SIG-M5 (cell line): Measurements from ENCODE around the gene SH3RF3.

Experiments
- DNase-seq: peaks from one replicate; lab custom pipeline; 2025; lab: John Stamatoyannopoulos, UW

Gene SH3RF3

DNA sequence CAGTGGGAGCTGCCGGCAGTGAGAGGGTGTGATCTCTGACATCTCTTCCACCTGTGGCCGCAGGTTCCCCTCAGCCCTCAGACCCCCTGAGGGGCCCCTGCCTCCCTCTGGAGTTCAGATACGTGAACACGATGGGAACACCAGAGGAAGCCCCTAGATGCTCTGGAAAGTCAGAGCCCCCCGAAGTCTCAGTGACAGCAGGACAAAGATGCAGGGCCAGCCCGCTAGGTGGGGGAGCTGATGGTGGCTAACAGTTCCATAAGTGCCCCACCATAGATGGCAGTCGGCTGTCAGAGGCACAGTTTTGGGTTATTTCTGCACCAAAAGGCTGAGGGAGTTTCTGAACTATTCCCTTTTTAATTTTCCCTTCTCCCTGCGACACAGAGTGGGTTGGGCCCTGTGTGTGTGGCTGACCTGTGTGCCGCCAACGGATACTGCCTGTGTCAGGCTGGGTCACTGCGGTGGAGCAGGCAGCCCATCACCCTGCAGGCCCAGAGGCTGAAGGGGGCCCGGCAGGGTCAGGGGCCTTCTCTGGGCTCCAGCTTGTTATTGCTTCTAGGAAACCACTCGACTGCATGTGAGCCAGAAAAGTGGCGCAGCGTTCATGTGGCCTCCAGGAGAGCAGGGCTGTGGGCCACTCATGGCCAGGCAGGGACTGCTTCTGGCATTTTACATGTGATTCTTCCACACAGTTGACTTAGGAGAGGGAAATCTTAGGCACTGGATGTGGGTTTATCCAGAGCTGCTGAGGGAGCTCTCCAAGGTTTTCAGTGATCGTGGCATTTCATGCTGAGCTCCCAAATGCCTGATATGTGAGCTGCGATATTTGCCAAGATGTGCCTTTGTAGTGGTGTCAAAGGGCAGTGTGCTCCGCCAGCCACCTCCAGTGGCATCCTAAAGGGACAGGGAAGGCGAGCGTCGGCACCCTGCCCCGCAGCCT, 225.1 kb downstream of the SH3RF3 start:
- DNase-seq, result no peak

DNA sequence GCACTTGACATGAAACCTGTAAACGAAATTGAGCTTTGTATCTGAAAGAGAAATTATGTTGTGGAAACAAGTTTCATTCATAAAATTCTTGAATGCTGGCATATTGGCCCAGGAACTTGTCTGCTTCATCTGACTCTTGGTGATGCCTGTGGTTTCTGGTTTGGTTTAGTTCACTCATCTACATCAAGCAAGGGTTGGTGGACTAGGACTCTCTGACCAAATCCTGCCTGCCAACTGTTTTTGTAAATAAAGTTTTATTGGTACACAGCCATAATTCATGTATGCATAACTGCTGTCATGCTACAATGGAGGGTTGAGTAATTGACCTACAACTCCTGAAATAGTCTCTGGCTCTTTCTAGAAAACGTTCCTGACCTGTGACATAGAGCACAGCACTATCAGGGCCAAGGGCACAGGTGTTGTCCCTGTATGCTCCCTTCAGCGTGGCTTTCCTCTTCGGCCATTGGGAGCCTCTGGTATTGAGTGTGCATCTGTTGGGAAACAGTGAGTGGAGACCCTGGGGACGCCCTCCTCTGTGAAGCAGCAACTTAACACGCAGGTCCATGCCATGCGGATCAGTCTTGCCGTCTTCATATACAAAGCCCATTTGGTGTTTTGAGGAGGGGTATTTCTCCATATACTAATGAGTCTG, 226.3 kb downstream of the SH3RF3 start:
- DNase-seq, result no peak

DNA sequence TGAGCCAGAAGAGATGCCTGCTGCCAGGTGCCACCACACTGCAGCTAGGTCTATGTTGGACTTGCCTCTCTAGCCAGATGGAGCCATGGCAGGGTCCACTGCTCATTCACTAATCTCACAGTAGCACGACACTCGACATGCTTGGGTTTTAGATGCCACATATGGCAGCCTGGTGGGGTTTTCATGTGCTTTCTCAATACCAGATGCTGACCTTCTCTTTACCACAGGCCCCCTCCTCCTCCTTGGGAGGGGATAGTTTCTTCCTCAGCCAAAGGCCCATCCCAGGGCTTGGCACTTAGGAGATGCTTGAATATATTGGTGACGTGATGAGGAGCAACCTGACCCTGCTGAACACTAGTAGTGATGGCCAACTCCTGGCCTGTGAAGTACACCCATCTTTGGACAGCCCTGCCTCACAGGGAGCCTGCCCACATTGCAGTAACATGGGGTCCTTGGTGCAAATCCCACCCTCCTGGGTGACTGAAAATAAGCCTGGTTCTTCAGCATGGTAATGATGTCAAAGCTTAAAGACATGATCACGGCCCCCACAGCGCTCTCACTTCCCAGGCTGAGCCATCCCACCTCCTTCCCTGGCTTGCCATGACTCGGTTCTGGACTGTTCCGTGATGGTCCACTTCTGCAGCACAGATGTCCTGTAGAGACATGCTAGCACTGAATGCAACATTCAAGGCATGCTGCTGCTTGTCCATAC, 227.5 kb downstream of the SH3RF3 start:
- no peak for DNase-seq

DNA sequence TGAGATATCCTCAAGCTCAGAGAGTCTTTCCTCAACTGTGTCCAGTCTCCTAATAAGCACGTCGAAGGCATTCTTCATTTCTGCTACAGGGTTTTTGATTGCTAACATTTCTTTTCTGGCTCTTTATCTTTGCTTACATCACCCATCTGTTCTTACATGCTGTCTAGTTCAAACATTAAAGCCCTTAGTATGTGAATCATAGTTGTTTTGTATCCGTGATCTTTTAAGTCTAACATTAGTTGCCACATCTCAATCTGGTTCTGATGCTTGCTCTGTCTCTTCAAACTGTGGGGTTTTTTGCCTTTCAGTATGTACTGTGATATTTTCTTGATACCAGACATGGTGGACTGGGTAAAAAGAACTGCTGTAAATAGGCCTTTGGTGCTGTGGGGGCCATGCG, 235.2 kb downstream of the SH3RF3 start:
- DNase-seq, result no peak

DNA sequence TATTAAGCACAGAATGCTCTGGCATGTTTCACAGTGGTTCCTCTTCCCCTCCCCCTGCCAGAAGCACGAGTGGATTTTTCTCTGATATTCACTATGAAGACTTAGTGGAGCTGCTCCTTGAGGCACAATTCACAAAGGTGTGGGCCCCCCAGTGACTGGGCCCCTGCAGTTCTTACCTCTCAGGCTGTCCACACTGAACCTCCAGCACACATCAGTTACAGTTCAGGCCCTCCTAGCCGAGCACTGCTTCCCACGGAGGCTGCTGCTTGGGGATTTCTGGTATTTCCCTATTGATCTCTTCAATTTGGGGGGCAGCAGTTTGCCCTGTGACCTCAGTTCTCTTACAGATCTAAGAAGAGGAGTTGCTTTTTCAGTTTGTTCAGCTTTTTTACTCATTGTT, 236.1 kb downstream of the SH3RF3 start:
- DNase-seq, result no peak

DNA sequence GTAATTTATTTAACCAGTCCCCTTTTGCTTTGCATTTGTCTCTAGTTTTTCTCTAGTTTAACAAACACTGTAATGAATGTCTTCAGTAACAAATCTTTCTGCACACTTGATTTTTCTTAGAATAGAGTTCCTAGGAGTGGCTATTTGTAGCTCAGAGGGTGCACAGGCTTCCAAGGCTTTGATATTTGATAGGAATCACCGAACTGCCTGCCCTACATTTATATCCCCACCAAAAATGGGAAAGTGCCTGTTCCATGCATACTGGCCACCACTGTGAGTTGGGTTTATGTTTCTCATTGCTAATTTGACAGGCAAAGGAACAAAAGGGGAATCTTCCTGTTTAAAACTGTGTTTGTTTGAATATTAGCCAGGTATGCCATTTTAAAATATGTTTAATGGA, 238.7 kb downstream of the SH3RF3 start:
- no peak for DNase-seq

DNA sequence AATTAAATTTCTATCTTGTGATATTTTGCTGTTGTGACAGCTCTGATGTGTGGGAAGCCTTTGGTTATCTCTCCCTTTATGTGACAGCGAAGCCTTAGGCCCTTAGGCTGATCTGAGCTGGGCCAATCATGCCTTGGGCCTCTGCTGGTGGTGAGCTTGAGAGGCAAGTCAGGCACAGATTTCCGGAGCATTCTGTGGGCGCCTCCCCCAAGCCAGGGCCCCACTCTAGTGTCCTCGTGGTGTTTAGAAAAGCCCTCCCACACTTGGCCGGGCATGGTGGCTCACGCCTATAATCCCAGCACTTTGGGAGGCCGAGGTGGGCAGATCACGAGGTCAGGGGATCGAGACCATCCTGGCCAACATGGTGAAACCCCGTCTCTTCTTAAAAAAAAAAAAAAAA, 239.8 kb downstream of the SH3RF3 start:
- no peak for DNase-seq

DNA sequence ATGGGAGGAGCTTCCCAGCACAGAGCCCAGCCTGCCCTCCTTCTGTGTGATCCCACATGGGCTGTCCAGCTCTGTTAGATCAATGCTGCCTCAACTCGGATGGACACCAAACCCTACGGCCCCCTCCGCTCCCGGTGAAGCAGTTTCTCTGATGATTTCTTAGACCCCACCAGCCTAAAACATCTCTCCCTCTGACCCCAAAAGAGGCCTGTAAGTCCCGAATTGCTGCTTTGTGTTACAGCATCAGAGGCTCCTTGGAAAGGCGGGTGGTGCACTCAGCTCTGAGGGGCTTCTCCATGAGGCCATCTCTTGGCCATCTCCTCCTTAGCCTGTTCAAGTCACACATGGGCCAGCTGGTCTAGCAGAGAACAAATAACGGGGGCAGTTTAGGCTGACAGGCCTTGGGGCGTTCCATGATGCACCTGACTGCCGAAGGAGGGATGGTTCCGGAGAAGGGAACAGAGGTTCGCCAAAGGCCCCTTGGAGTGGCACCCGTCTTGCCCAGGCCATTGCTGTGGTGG, 240.7 kb downstream of the SH3RF3 start:
- DNase-seq, result no peak

DNA sequence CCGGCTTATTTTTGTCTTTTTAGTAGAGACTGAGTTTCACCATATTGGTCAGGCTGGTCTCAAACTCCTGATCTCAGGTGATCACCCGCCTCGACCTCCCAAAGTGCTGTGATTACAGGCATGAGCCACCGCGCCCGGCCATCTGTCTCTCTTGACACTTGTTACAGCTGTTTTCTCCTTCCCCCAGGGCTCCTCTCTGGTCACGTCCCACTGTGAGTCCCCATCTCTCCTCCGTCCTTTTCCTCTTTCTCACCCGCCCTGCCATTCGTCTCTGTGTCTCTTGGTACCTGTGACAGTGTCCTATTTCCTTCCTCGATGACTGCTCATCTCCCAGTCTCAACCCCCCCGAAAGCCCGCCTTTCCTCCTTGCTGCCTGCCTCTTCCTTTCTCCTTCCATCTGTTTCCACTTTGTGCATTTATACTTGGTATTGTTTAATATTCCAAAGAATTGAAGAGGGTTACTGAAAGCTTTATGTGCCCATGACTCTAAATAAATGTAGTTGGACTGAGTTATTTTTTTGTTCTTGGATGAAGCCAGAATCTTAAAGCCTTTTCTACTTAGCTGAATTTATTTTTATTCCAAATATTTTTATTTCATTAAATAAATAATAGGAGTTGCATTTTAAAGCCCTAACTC, 241.5 kb downstream of the SH3RF3 start:
- no peak for DNase-seq

DNA sequence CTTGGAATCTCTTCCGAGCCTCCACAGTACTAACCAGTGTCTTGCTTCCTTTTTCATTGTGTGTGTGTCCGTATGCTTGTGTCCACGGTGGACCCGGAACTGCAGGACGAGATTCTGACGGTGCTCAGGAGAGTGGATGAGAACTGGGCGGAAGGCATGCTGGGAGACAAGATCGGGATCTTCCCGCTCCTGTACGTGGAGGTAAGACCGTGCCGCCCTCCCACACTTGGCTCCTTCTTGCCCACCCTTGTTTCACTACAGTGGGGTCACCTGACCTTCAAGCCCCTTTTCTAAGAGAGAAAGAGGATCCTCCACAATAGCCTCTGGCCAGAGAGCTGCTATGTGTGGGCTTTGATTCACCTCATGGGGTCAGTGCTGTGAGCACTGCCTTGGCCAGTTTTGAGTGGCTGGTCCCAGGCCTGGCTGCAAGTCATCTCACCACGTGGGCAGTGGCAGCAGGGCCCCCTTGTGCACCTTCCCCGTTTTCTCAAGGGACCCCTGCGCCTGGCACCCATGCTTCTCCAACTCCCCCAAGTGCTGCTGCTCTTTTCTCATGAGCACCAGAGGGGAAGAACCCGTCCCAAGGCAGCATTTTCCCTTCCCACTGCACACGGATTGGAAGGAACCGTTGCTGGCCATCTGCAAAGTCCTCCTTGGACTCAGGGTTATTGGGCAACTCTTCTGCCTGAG, 242.6 kb downstream of the SH3RF3 start:
- no peak for DNase-seq

DNA sequence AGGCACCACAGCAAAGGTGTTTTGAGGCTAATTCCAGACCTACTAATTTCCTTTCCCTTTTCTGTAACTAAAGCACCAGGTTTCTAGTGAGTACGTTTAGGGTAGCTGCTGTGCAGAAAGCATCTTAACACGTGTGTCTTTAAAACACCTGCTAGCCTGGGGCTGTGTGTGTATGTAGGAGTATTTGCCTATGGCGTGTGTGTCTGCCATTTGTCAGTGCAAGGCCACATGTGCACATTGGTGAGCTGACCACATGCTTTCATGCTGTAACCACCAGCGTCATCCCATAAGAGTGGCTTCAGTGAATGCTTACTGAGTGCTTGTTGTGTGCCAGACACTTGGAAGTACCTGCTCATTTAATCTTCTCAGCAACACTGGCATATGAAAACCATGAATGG, 243.2 kb downstream of the SH3RF3 start:
- DNase-seq, result no peak

DNA sequence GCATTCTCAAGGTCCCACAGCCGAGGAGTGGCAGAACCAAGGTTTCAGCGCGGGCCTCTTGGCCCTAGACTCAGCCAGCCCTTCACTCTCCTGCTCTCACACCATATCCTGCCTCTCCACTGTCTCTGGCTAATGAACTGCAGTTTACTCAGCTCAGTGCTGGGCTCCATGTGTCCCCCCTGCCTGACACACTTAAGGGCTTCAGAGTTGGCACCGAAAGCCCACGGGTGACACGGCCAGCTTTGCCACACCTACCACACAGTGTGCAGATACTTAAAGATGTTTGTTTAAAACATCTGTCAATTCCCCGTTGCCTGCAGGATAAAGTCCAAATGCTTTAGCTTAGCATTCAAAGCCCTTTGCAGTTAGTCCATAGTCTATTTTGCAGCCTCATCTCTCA, 243.6 kb downstream of the SH3RF3 start:
- DNase-seq, result no peak

DNA sequence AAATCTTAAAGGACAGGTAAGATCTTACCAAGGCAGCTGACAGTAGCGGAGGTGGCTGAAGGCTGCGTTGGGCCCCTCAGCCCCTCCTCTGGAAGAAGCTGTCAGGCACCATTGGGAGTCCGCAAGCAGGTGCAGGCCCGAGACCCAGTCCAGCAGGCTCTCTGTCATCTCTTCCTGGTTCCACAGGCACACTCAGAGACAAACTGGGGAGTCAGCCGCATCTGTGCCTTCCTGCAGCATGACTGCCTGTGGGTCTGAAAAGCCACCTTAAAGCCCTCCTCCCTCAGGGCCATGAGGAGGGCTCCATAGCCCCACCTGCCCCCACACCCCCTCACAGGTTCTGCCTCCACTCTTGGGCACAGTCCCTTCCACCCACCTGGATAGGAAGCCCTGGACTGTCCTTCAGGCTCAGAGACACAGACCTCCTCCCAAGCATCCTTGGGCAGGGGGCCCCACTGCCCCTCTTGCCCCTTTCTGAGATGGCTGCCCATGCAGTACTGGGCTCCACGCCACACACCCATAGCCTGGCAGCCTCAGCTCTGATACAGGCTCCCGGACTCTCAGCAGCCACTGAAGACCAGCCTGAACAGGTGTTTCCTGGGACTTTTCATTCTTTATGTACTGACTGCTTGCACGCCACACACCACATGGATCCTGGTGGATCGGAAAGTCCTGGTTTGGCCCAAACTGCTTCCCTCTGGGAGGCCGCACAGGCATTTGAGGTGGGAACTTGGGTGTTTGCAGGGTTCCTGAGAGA, 245.0 kb downstream of the SH3RF3 start:
- DNase-seq, result no peak

DNA sequence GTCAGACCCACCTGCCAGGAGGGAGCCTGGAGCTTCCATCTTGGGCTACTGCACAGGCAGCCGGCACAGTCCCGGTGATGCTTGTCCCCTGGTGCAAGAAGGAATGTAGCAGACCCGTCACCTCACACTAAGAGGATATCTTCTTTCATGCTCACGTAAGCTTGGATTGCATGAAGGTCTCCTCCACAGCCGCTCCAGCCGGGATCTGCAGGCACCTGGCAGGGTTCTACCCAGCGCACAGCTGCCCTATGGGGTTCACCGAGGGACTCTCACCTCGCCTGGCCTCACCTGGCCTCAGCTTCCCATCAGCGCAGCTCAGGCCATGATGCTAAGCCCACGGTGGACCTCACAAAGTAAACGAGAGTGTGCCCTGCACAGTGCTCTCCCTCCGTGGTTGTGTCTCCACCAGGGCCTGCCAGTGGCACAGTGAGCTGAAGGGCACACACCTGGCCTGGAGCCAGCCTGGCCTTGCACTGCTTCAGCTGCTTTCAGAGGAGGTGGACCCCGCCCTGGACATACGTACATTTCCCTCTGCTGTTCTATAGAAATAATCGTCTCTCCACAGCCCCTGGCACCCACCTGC, 245.6 kb downstream of the SH3RF3 start:
- DNase-seq, result no peak

DNA sequence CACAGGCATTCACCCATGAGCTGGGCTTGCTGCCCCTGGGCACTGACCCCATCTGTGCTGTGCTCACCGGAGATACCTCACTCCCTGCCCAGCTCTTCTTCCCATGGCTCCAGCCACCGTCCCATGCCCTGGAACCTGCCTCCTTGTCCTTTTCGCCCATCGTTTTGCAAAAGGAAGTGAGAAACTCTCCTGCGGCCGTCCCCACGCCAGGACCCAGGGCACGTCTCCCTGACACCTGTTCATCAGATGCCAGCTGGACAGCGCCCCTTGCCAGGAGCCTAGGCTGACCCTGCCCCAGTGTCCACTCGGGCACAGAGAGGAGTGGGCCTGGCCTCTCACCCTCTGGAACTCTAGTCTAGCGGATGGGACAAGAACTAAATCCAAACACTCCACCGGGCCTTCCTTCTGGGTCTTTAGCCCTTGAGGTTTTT, 246.1 kb downstream of the SH3RF3 start:
- DNase-seq, result no peak

DNA sequence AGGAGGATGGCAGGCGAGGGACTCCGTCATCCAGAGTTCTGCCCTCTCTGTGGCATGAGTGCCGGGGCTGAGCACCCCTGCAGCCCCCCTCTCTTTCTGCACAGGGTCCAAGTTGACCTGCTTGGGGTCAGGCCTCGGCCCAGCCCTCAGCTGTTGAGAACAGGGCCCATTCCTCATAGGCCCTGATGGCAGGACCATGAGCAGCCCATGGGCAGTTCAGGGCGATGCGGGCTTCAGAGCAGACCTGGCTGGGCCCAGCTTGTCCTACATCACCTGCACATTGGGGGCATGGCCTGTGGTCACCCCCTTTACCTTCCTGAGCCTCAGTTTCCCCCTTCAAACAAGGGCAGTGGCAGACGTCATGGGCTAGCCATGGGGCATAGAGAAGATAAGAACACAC, 246.7 kb downstream of the SH3RF3 start:
- DNase-seq, result no peak

DNA sequence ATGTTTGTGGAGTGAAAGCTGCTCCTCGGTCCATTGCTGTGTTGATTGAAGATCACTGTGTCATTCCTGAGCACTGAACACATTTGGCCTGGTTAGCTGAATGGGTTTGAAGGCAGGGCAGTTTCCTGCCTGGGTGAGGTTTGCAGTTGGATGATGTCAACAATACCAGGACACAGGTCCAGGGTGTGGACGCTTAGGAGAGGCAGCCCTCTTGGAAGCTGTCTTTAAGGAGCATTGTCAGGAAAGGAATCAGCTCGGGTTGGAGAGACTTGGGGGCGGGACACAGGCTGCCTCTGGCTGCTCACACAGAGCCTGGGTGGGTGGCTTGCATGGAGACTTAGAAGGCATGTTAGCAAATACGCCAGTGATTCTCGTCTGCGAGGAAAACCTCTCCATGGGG, 247.1 kb downstream of the SH3RF3 start:
- DNase-seq, result no peak

DNA sequence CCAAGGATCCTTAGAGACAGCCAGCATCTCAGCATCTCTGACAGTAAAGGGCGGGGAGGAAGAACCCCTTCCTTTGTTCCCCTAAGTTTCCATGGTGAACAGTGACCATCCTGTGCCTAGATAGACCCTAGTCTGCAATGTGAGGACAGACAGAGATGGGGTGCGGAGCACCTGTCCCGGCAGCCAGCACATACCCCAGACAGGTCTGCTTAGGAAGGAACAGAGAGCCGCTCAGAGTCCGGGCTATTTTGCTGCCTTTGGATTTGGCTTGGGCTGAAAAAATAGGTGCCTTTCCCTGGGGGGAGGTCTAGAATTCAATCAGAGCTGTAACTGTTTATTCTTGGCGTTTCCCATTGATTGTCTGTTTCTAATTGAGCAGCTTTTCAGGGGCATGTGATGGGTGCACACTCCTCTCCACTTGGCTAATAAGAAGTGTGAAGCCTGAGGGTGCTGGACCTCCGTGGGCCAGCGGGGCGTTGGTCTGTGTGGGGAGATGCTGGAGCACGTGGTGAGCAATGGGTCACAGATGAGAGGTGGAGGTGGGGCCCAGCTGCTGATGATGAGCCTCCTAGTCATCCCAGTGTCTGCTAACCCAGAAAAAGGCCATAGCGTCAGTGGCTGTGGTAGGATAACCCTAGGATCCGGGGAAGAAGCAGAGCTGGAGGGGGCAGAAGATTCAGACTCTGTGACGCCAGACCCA, 247.9 kb downstream of the SH3RF3 start:
- no peak for DNase-seq

DNA sequence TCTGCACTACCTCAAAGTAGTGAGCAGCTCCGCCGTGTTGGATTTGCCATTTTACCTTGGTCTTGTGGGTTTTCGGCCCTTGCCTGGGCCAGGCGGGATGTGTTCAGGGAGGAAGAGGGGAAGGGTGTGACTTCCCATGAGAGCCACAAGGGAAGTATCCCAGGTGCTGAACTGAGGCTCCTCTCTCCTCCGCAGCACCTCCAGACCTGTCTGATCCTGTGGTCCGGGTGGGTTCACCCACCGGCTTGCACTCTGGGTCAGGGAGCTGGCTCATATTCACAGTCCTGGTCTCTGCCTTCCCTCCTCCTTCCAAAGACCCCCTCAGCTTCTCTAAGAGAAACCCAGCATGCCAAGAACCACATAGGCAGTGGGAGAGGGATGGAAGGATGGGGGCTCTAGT, 249.0 kb downstream of the SH3RF3 start:
- no peak for DNase-seq

DNA sequence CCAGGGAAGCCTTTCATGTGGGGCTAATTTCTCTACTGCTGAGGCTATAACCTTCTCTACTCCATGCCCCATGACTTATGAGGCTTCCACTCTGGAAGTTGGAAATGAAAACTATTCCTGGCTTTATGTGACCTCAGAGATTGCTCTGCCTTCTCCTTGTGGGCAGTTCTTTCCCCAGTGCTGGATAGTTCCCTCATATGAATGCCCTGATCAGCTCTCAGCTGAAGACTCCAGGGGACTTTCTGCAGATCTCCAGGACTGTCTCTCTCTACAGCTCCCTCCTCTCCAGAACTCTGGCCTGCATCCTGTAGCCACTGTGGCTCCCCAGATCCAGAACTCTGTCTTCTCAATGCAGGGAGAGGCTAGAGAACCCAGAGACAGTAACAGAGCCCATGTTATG, 249.7 kb downstream of the SH3RF3 start:
- DNase-seq, result no peak
